ENCODE data around the gene CTNNBL1. TPM values are rescaled to one million over a fixed set of nuclear protein-coding genes. Genes with fewer than 3 reads are reported as not detected.

The CTNNBL1 gene
- total and polyA plus RNA-seq, 2 experiments from 2014 or later, result 25.3 to 53.7 TPM

DNA sequence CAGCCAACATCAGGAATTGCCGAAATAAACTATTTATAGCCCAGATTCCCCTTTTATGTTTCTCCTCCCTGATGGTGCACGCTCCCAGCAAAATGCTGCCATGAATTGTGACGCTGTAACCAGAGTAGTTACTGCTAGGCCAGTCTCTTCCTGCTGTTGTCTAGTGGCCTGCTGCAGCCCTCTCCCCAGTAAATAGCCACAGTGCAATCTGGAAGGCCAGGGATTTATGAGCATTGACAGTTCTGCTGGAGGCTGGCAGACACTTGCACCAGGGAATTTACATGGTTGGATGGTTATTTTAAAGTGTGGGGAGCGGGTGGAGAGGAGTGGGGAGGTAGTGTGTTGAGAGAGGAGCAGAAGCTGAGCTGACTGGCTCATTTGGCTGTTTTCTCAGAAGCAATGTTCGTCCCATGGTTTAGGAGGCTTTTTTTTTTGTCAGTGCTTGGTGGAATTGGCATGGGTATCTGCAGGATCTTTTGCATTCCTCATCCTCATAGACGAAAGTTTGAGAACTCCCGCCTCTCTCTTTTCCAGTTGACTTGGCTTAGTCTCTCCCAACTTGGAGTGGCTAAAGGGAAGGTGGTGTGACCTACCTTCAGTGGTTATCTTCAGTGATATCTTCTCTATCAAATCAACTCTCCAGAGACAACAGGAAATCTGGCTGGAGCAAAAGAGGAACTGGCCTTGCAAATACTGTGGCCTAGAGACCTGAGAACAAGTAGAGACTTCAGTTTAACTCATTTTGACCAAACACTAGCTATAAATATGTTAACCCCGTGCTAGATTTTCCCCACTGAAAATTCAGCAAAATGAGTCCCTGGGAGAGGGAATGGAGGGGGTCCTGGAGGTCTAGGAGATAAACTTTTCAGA, 109.8 kb downstream of the CTNNBL1 start:
- H3K4me2 ChIP-seq (ENCODE audit: unreplicated experiment), result no peak overlapping the region
- no peak overlapping the region for H2AFZ ChIP-seq
- no peaks in the 10 kb centered on the region for H3K4me1 ChIP-seq (ENCODE audit: insufficient read depth)
- H3K9ac ChIP-seq, result no peak overlapping the region
- no peaks in the 10 kb centered on the region for H4K20me1 ChIP-seq (ENCODE audit: insufficient read depth)
- H3K79me2 ChIP-seq (ENCODE audit: insufficient read depth), result no peaks in the 10 kb centered on the region
- no peaks in the 10 kb centered on the region for H3K9me3 ChIP-seq (ENCODE audit: low read depth)
- in situ Hi-C loops (cut with MboI), result no loop called here
- 90 to 92% methylated on average over 8 of the region's 8 CpGs for WGBS, 2 experiments (ENCODE audit: low coverage in 1 of 2, low lambda C conversion rate in 2 of 2, missing lambda C conversion rate in 2 of 2)
- H3K36me3 ChIP-seq (ENCODE audit: low read depth), result peaks cover 8% of the 10 kb centered on the region; the same call in 1 of the 2 replicates
- no peaks in the 10 kb centered on the region for H3K9me2 ChIP-seq (ENCODE audit: insufficient read depth)
- H3K27ac ChIP-seq, result no peak overlapping the region
- no peaks in the 10 kb centered on the region for H3F3A ChIP-seq (ENCODE audit: insufficient read depth)
- H3K4me3 ChIP-seq, result no peak overlapping the region
- H3K27me3 ChIP-seq (replicated peaks; ENCODE audit: insufficient read depth), result no peaks in the 10 kb centered on the region
- no peak for TF ChIP-seq EZH2 (IDR thresholded peaks at IDR 0.05; ENCODE audit: insufficient read depth, poor library complexity, severe bottlenecking)
- no peak for TF ChIP-seq EZH2phosphoT487 (IDR thresholded peaks at IDR 0.05; ENCODE audit: insufficient read depth, low read depth)
- no peak for DNase-seq

DNA sequence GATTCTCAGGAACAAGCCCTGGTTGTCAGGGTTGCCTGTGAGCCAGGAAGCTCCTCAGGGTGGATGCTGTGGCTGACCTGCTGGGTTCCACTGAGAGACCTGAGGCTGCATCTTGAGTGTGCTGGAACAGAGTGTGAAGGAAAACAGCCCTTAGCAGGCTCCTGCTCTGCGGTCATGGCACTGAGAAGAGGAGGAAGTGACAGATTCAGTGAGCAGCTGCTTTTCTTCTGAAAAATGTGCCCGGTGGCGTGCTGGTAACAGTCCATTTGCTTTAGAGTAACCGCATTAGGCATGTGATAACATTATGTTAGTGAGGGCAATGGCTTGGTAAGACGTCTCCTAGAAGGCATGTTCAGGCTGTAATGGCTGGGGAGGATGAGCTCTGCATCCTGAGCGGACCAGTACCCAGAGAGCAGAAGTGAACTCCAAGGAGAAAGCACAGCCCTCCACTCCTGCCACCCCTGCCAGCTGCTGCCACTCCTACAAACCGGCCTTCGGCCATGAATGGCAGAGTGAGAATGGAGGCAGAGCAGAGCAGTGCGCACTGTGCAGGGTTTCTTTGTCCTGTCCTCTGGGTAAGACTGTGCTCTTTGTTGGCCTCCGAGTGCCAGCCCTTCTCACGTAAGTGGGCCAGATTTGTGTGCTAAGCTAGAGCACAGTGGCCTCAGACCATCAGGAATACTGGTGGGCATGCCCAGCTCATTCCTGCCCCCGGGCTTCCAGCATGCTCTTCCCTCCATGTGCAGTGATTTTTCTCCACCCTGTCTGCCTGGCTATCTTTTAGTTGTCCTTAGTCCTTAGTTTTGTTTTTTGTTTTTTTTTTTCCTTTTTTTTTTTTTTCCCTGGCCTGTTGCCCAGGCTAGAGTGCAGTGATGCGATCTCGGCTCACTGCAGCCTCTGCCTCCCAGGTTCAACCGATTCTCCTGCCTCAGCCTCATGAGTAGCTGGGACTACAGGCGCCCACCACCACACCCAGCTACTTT, 111.0 kb downstream of the CTNNBL1 start:
- in situ Hi-C loops (cut with MboI), result no loop called here
- no peak overlapping the region for H3K9ac ChIP-seq
- peaks cover 11% of the 10 kb centered on the region; the same call in 1 of the 2 replicates for H3K36me3 ChIP-seq (ENCODE audit: low read depth)
- no peaks in the 10 kb centered on the region for H4K20me1 ChIP-seq (ENCODE audit: insufficient read depth)
- TF ChIP-seq EZH2 (IDR thresholded peaks at IDR 0.05; ENCODE audit: insufficient read depth, poor library complexity, severe bottlenecking), result no peak
- no peak for TF ChIP-seq EZH2phosphoT487 (IDR thresholded peaks at IDR 0.05; ENCODE audit: insufficient read depth, low read depth)
- H3K79me2 ChIP-seq (ENCODE audit: insufficient read depth), result no peaks in the 10 kb centered on the region
- no peak overlapping the region for H2AFZ ChIP-seq
- 91 to 92% methylated on average over 16 of the region's 16 CpGs for WGBS, 2 experiments (ENCODE audit: low coverage in 1 of 2, low lambda C conversion rate in 2 of 2, missing lambda C conversion rate in 2 of 2)
- H3K4me1 ChIP-seq (ENCODE audit: insufficient read depth), result no peaks in the 10 kb centered on the region
- no peak overlapping the region for H3K4me2 ChIP-seq (ENCODE audit: unreplicated experiment)
- no peak overlapping the region for H3K27ac ChIP-seq
- H3K27me3 ChIP-seq (replicated peaks; ENCODE audit: insufficient read depth), result no peaks in the 10 kb centered on the region
- H3K9me3 ChIP-seq (ENCODE audit: low read depth), result no peaks in the 10 kb centered on the region
- DNase-seq, result no peak
- H3F3A ChIP-seq (ENCODE audit: insufficient read depth), result no peaks in the 10 kb centered on the region
- no peaks in the 10 kb centered on the region for H3K9me2 ChIP-seq (ENCODE audit: insufficient read depth)
- no peak overlapping the region for H3K4me3 ChIP-seq

DNA sequence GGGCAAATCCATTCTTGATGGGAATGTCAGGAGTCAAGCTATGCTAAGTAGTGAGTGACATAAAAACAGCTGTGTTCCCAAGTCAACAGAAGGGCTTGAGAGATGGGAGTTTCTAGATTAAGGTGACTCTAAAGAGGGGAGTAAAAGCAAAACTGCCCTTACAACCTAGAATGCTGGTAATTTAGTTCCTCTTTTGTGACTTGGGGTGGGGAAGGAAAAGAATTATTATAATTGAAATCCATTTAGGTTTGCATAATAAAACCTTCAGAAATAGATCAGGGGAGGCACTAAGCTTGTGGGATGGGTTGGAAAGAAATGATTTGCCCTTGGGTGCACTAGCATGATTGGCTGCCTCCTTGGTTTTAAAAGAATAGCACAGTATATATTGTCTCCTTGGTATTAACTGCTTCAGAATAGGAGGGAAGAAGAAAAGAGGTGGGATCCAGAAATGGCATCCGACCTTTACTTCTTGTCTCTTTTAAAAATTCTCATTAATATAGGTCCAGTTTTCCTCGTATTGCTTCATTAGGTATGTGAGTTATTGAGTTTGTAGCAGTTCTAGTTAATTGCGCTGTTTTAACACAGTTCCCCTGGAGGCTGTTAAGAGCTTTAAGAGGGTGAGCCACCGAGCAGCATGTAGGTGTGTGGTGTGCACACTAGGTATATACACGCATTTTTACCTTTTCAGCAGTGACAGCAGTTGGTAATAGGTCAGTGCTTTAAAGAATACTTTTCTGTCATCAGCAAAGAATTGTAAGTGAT, 113.8 kb downstream of the CTNNBL1 start:
- Histone ChIP-seq H3K79me2 (ENCODE audit: insufficient read depth) (no peaks in the 10 kb centered on the region), H3F3A (ENCODE audit: insufficient read depth) (no peaks in the 10 kb centered on the region), H3K36me3 (ENCODE audit: low read depth) (peaks cover 9% of the 10 kb centered on the region; the same call in 1 of the 2 replicates), H3K4me3 (no peak overlapping the region), H4K20me1 (ENCODE audit: insufficient read depth) (no peaks in the 10 kb centered on the region), H3K27me3 (replicated peaks; ENCODE audit: insufficient read depth) (no peaks in the 10 kb centered on the region), H3K4me2 (ENCODE audit: unreplicated experiment) (no peak overlapping the region), H2AFZ (no peak overlapping the region), H3K9me3 (ENCODE audit: low read depth) (no peaks in the 10 kb centered on the region), H3K9me2 (ENCODE audit: insufficient read depth) (no peaks in the 10 kb centered on the region), H3K27ac (no peak overlapping the region), H3K4me1 (ENCODE audit: insufficient read depth) (no peaks in the 10 kb centered on the region), H3K9ac (no peak overlapping the region)
- in situ Hi-C loops (cut with MboI), result no loop called here
- no peak for DNase-seq
- TF ChIP-seq EZH2phosphoT487 (IDR thresholded peaks at IDR 0.05; ENCODE audit: insufficient read depth, low read depth) (no peak), EZH2 (IDR thresholded peaks at IDR 0.05; ENCODE audit: insufficient read depth, poor library complexity, severe bottlenecking) (no peak)
- WGBS, 2 experiments (ENCODE audit: low coverage in 1 of 2, low lambda C conversion rate in 2 of 2, missing lambda C conversion rate in 2 of 2), result 97% methylated on average over 5 of the region's 5 CpGs

Data from GM23248 (cell line).